ENCODE results near the gene PIF1.
"Not testable (repeated sequence)": the region's sequence is repeated elsewhere in the genome, so short reads cannot be mapped to it uniquely, and the experiment has no call there.

PIF1 gene

DNA sequence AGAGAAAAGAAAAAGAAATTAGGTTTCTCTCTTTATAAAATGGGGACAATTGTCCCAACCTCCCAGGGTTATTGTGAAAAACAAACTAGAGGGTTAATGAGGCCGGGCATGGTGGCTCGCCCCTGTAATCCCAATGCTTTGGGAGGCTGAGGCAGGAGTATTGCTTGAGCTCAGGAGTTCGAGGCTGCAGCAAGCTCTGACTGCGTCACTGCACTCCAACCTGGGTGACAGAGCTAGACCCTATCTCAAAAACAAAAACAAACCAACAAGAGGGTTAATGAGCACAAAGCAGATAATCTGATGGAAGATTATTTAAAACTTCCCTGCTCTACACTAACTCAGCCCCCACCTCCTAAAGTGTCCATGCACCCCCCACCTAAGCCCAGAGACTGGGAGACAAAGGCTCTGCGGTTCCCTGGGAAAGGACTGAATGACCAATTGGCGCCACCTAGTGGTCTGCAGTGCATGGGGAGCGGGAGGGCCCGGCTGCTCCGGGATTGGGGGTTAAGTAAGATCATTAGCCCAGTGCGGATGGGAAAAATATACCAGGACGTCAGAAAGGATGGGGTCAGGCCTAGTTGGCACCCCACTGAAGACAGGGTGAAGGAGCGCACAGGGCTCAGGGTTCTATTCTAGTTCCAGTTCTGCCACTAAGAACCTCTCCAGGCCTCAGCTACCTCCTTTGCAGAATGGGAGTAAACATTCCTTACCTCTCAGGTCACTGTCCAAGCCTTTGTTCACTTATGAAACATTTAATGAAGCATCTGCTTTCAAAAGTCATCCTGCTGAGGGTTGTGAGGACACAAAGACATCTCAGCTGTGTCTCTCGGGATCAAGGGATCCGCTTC is 15.6 kb downstream of the PIF1 start:
- H3K9me3 Mint-ChIP-seq, result no peaks in the 10 kb centered on the region
- H3K27ac Mint-ChIP-seq, result no peak overlapping the region
- peaks cover 6% of the 10 kb centered on the region for H3K27me3 Mint-ChIP-seq (ENCODE audit: low read depth)
- H3K4me3 Mint-ChIP-seq, result no peak overlapping the region
- no peaks in the 10 kb centered on the region for H3K36me3 Mint-ChIP-seq (ENCODE audit: low read depth)
- no peaks in the 10 kb centered on the region for H3K4me1 Mint-ChIP-seq (ENCODE audit: low read depth)

- H3K27me3 Mint-ChIP-seq (ENCODE audit: low read depth), result peaks cover 6% of the 10 kb centered on the region
- H3K4me3 Mint-ChIP-seq, result no peak overlapping the region
- no peak overlapping the region for H3K27ac Mint-ChIP-seq
- H3K4me1 Mint-ChIP-seq (ENCODE audit: low read depth), result no peaks in the 10 kb centered on the region
- no peaks in the 10 kb centered on the region for H3K9me3 Mint-ChIP-seq
- no peaks in the 10 kb centered on the region for H3K36me3 Mint-ChIP-seq (ENCODE audit: low read depth)
Measured at GRCh38 chr15:64808785-64809453, 16.5 kb downstream of the PIF1 start.

- H3K4me1 Mint-ChIP-seq (ENCODE audit: low read depth), result no peaks in the 10 kb centered on the region
- H3K4me3 Mint-ChIP-seq, result no peak overlapping the region
- no peak overlapping the region for H3K27ac Mint-ChIP-seq
- H3K27me3 Mint-ChIP-seq (ENCODE audit: low read depth), result peaks cover 6% of the 10 kb centered on the region
- H3K36me3 Mint-ChIP-seq (ENCODE audit: low read depth), result no peaks in the 10 kb centered on the region
- no peaks in the 10 kb centered on the region for H3K9me3 Mint-ChIP-seq
Measured at GRCh38 chr15:64807751-64808222, 17.7 kb downstream of the PIF1 start.

GRCh38 chr15:64807051-64807749 is 18.2 kb downstream of the PIF1 start:
- no peaks in the 10 kb centered on the region for H3K4me1 Mint-ChIP-seq (ENCODE audit: low read depth)
- H3K4me3 Mint-ChIP-seq, result no peak overlapping the region
- H3K27ac Mint-ChIP-seq, result no peak overlapping the region
- no peaks in the 10 kb centered on the region for H3K9me3 Mint-ChIP-seq
- peaks cover 6% of the 10 kb centered on the region for H3K27me3 Mint-ChIP-seq (ENCODE audit: low read depth)
- H3K36me3 Mint-ChIP-seq (ENCODE audit: low read depth), result no peaks in the 10 kb centered on the region

- no peak overlapping the region for H3K27ac Mint-ChIP-seq
- H3K27me3 Mint-ChIP-seq (ENCODE audit: low read depth), result peaks cover 6% of the 10 kb centered on the region
- H3K4me3 Mint-ChIP-seq, result no peak overlapping the region
- H3K36me3 Mint-ChIP-seq (ENCODE audit: low read depth), result no peaks in the 10 kb centered on the region
- no peaks in the 10 kb centered on the region for H3K9me3 Mint-ChIP-seq
- no peaks in the 10 kb centered on the region for H3K4me1 Mint-ChIP-seq (ENCODE audit: low read depth)
Measured at GRCh38 chr15:64806509-64806908, 18.9 kb downstream of the PIF1 start.

GRCh38 chr15:64804619-64805018 is 20.8 kb downstream of the PIF1 start:
- no peaks in the 10 kb centered on the region for H3K9me3 Mint-ChIP-seq
- H3K4me3 Mint-ChIP-seq, result no peak overlapping the region
- peaks cover 6% of the 10 kb centered on the region for H3K27me3 Mint-ChIP-seq (ENCODE audit: low read depth)
- no peak overlapping the region for H3K27ac Mint-ChIP-seq
- no peaks in the 10 kb centered on the region for H3K36me3 Mint-ChIP-seq (ENCODE audit: low read depth)
- H3K4me1 Mint-ChIP-seq (ENCODE audit: low read depth), result no peaks in the 10 kb centered on the region

DNA sequence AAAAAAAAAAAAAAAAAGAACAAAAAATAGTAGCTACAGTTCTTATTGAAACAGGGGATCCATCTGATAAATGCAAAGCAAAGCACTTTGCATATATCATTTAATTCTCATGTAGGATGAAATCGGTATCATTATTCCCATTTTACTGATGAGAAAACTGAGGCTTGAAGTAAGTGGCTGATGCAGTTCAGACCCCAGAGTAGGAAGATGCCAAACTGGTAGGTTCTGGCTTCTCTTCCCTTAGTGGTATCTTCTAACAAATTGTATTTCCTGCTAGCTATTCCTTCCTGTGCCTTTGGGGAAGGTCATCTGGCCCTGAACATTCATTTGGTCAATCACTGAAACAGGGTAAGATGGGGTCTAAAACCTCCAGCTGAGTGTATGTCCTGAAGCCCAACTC is 21.9 kb downstream of the PIF1 start:
- Mint-ChIP-seq H3K4me3 (no peak overlapping the region), H3K9me3 (no peaks in the 10 kb centered on the region), H3K27me3 (ENCODE audit: low read depth) (peaks cover 3% of the 10 kb centered on the region), H3K36me3 (ENCODE audit: low read depth) (no peaks in the 10 kb centered on the region), H3K27ac (no peak overlapping the region), H3K4me1 (ENCODE audit: low read depth) (no peaks in the 10 kb centered on the region)

DNA sequence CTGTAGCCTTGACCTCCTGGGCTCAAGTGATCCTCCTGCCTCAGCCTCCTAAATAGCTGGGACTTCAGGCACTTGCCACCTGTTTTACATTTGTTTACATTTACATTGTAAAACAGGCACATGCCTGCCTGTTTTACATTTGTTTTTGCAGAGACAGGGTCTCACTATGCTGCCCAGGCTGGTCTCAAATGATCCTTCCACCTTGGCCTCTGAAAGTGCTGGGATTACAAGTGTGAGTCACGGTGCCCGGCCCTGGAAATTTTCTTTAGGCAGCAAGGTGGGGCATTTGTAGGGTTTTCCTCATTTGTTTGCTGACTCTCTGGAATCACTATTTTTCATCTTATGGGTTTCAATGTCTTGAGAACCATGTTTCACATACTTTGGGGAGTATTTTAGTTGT is 25.0 kb downstream of the PIF1 start:
- H3K4me1 Mint-ChIP-seq (ENCODE audit: low read depth), result no peaks in the 10 kb centered on the region
- H3K4me3 Mint-ChIP-seq, result no peak overlapping the region
- H3K27me3 Mint-ChIP-seq (ENCODE audit: low read depth), result no peaks in the 10 kb centered on the region
- H3K27ac Mint-ChIP-seq, result no peak overlapping the region
- no peaks in the 10 kb centered on the region for H3K36me3 Mint-ChIP-seq (ENCODE audit: low read depth)
- H3K9me3 Mint-ChIP-seq, result no peaks in the 10 kb centered on the region

- H3K4me1 Mint-ChIP-seq (ENCODE audit: low read depth); H3K27ac Mint-ChIP-seq; H3K4me3 Mint-ChIP-seq; H3K36me3 Mint-ChIP-seq (ENCODE audit: low read depth); H3K9me3 Mint-ChIP-seq; H3K27me3 Mint-ChIP-seq (ENCODE audit: low read depth): not testable (repeated sequence)
Measured at GRCh38 chr15:64798905-64799304, 26.5 kb downstream of the PIF1 start.

DNA sequence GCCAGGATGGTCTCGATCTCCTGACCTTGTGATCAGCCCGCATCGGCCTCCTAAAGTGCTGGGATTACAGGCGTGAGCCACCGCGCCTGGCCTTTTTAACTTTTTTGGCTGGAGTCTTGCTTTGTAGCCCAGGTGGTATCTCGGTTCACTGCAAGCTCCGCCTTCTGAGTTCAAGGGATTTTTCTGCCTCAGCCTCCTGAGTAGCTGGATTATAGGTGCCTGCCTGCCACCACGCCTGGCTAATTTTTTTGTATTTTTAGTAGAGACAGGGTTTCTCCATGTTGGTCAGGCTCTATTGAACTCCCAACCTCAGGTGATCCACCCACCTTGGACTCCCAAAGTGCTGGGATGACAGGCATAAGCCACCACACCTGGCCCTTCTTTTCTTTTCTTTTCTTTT is 29.5 kb downstream of the PIF1 start:
- H3K27me3 Mint-ChIP-seq (ENCODE audit: low read depth); H3K4me1 Mint-ChIP-seq (ENCODE audit: low read depth); H3K4me3 Mint-ChIP-seq; H3K27ac Mint-ChIP-seq; H3K9me3 Mint-ChIP-seq; H3K36me3 Mint-ChIP-seq (ENCODE audit: low read depth): not testable (repeated sequence)

DNA sequence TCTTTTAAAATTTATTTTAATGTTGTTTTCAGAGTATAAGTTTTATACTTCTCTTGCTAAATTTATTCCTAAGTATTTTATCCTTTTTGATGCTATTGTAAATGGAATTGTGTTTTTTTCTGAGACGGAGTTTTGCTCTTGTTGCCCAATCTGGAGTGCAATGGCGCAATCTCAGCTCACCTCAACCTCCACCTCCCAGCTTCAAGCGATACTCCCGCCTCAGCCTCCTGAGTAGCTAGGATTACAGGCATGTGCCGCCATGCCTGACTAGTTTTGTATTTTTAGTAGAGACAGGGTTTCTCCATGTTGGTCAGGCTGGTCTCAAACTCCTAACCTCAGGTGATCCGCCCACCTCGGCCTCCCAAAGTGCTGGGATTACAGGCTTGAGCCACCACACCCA is 30.1 kb downstream of the PIF1 start:
- not testable (repeated sequence) for H3K9me3 Mint-ChIP-seq; H3K36me3 Mint-ChIP-seq (ENCODE audit: low read depth); H3K4me3 Mint-ChIP-seq; H3K27me3 Mint-ChIP-seq (ENCODE audit: low read depth); H3K27ac Mint-ChIP-seq; H3K4me1 Mint-ChIP-seq (ENCODE audit: low read depth)

DNA sequence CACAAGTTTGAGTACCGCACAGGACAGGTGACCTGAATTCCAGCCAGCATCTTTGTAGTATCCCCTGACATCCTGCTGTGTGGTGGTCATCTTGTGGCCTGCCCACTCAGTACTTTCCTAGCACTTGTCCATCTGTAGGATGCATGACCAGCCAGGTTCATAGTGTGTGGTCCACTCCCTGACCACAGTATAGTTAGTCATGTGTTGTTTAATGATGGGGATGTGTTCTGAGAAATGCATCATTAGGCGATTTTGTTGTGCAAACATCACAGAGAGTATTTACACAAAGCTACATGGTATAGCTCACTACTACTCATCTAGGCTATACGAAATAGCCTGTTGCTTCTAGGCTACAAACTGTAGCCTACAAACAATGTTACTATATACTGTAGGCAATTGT is 33.2 kb downstream of the PIF1 start:
- no peak overlapping the region for H3K4me3 Mint-ChIP-seq
- H3K27me3 Mint-ChIP-seq (ENCODE audit: low read depth), result no peaks in the 10 kb centered on the region
- H3K36me3 Mint-ChIP-seq (ENCODE audit: low read depth), result no peaks in the 10 kb centered on the region
- no peak overlapping the region for H3K27ac Mint-ChIP-seq
- no peaks in the 10 kb centered on the region for H3K9me3 Mint-ChIP-seq
- H3K4me1 Mint-ChIP-seq (ENCODE audit: low read depth), result no peaks in the 10 kb centered on the region

- H3K27me3 Mint-ChIP-seq (ENCODE audit: low read depth), result no peaks in the 10 kb centered on the region
- no peak overlapping the region for H3K27ac Mint-ChIP-seq
- no peaks in the 10 kb centered on the region for H3K36me3 Mint-ChIP-seq (ENCODE audit: low read depth)
- H3K4me3 Mint-ChIP-seq, result no peak overlapping the region
- no peaks in the 10 kb centered on the region for H3K4me1 Mint-ChIP-seq (ENCODE audit: low read depth)
- H3K9me3 Mint-ChIP-seq, result no peaks in the 10 kb centered on the region
Measured at GRCh38 chr15:64791401-64791800, 34.0 kb downstream of the PIF1 start.

DNA sequence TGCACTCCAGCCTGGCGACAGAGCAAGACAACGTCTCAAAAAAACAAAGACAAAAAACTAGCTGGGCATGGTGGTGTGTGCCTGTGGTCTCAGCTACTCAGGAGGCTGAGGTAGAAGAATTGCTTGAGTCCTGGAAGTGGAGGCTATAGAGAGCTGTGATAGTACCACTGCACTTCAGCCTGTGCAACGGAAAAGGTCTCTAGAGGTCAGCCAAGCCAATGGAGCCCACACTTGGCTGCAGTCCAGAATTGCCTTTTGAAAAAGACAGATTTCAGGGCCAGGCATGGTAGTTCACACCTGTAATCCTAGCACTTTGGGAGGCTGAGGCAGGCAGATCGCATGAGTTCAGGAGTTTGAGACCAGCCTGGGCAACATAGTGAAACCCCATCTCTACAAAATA is 41.7 kb downstream of the PIF1 start:
- H3K4me1 Mint-ChIP-seq (ENCODE audit: low read depth), result no peaks in the 10 kb centered on the region
- H3K4me3 Mint-ChIP-seq, result no peak overlapping the region
- H3K9me3 Mint-ChIP-seq, result no peaks in the 10 kb centered on the region
- H3K27me3 Mint-ChIP-seq (ENCODE audit: low read depth), result peaks cover 24% of the 10 kb centered on the region
- H3K27ac Mint-ChIP-seq, result no peak overlapping the region
- no peaks in the 10 kb centered on the region for H3K36me3 Mint-ChIP-seq (ENCODE audit: low read depth)

DNA sequence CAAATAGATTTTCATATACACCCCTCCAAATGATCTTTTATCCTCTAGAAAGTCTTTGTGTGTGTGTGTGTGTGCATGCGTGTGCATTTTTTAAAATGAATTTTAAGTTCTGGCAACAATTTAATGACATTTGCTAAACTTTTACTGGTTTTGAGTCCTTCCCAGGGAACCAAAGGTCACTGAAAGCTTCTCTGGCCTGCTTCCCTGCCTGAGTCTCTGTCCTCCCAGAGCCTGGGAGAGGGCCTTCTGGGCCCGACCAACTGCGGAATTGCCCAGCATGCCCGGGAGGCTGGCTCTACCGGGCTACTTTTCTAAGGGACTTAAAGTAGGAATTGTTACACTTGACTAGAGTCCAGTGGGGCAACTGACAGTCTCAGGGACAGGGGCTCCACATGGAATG is 42.7 kb downstream of the PIF1 start:
- Mint-ChIP-seq H3K27me3 (ENCODE audit: low read depth) (peaks cover 35% of the 10 kb centered on the region), H3K36me3 (ENCODE audit: low read depth) (no peaks in the 10 kb centered on the region), H3K27ac (no peak overlapping the region), H3K4me1 (ENCODE audit: low read depth) (no peaks in the 10 kb centered on the region), H3K4me3 (no peak overlapping the region), H3K9me3 (no peaks in the 10 kb centered on the region)
